Stimulated activated CD4-positive, alpha-beta T cell treated with anti-CD3 and anti-CD28 coated beads, Interleukin-4, amount 100 ng/mL, for 48 hours (primary cell): ENCODE measurements around the gene NR4A2.

Source experiments
- DNase-seq, 2 donors: peaks; one replicate each; pipeline ENCODE4 v3.0.0-alpha.2; 2020; ENCODE audit warnings: low read depth in 2 of 2

The NR4A2 gene

GRCh38 chr2:156340377-156340776, 7.9 kb upstream of the NR4A2 start:
- DNase-seq = no peak

- no peak for DNase-seq
Measured at GRCh38 chr2:156339865-156340264, 7.3 kb upstream of the NR4A2 start.

- no peak for DNase-seq
Measured at GRCh38 chr2:156339110-156339847, 6.8 kb upstream of the NR4A2 start.

- DNase-seq = no peak
Measured at GRCh38 chr2:156338578-156338977, 6.1 kb upstream of the NR4A2 start.

GRCh38 chr2:156334496-156335478, 2.3 kb upstream of the NR4A2 start:
- DNase-seq = peak; percentile 67 to 82

GRCh38 chr2:156333951-156334495, 1.5 kb upstream of the NR4A2 start:
- DNase-seq = no peak

- peak in 1 of 2 donors; percentile 54 for DNase-seq
Measured at GRCh38 chr2:156333274-156333950, 891 bp upstream of the NR4A2 start.

GRCh38 chr2:156332284-156332533, 312 bp downstream of the NR4A2 start:
- no peak for DNase-seq

GRCh38 chr2:156331572-156332283, 793 bp downstream of the NR4A2 start:
- DNase-seq = peak in 1 of 2 donors; percentile 47

GRCh38 chr2:156329927-156330726, 2.4 kb downstream of the NR4A2 start:
- no peak for DNase-seq

GRCh38 chr2:156329031-156329926, 3.2 kb downstream of the NR4A2 start:
- DNase-seq = no peak

- no peak for DNase-seq
Measured at GRCh38 chr2:156327835-156328695, 4.5 kb downstream of the NR4A2 start.

- DNase-seq = no peak
Measured at GRCh38 chr2:156326526-156327095, 5.9 kb downstream of the NR4A2 start.

- no peak for DNase-seq
Measured at GRCh38 chr2:156325688-156326525, 6.6 kb downstream of the NR4A2 start.

- DNase-seq = no peak
Measured at GRCh38 chr2:156323754-156324153, 8.8 kb downstream of the NR4A2 start.

- no peak for DNase-seq
Measured at GRCh38 chr2:156322686-156323231, 9.8 kb downstream of the NR4A2 start.

GRCh38 chr2:156322051-156322685, 10.4 kb downstream of the NR4A2 start:
- no peak for DNase-seq
